Hematopoietic multipotent progenitor cell treated with erythropoietin and hydrocortisone succinate and interleukin-3 and kit ligand, for 15 days (in vitro differentiated cells): ENCODE data around the gene AAMDC.
A peak's percentile ranks its signal among the peaks of the same experiment; 100 is the strongest.

Experiments used
- DNase-seq: peaks from one replicate; pipeline ENCODE4 v3.0.0-alpha.2; 2015; ENCODE audit warnings: low spot score

The AAMDC gene

DNA sequence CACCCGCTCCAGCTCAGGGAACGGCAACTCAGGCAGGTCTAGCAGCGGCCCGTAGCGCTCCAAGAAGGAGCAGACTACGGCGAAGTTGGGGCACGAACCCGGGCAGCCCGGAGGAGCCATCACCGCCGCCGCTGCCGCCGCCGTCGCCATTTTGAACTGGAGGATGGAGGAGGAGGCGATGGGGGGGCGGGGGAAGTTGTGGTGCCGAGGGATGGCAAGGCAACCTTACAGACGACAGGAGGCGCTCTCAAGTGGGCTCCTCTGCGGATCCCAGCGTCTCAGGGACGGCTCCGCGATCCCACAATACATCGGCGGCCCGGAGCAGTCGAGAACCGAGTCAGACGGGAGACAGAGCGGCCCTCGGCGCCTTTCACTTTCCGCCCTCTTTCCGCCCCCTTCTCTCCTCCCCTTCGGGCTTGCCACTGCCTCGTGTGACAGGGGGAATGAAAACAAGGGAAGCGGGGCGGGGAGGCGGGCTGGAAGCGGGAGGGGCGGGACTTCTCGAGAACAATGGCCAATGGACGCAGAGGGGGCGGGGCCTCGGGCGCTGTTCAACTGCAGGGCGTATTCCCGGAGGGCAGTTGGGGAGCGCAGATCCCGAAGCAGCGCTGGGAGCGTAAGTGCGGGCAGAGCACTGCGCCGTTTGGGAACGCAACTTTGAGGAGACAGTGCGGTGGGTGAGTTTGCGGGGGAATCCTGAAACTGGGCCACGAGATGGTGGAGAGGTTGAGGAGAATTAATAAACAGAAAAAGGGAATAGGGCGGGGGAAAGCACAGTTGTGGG lies at the start of gene AAMDC, which contains the start of gene RSF1:
AAMDC (plus strand) TSS at position 580 of the 784 bp plus-strand sequence. CDS start 21,353 bp downstream, outside the sequence.
RSF1 (minus strand) TSS at position 158 of the 784 bp plus-strand sequence; CDS start at position 150, 8 bp downstream.
- peak; percentile 96 for DNase-seq

DNA sequence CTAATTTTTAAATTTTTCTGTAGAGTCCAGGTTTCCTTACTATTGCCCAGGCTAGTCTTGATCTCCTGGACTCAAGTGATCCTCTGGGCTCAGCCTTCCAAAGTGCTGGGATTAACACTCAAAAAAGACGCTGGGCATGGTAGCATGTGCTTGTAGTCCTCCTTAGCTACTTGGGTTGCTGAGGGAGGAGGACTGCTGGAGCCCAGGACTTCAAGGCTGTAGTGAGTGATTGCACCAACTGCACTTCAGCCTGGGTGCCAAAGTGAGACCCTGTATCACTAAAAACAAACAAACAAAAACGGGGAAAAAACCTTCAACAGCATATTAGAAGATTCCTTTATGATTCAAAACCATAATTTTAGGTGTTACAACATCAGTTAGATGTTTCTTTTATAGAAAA lies 45.0 kb upstream of the AAMDC start:
- DNase-seq = no peak

DNA sequence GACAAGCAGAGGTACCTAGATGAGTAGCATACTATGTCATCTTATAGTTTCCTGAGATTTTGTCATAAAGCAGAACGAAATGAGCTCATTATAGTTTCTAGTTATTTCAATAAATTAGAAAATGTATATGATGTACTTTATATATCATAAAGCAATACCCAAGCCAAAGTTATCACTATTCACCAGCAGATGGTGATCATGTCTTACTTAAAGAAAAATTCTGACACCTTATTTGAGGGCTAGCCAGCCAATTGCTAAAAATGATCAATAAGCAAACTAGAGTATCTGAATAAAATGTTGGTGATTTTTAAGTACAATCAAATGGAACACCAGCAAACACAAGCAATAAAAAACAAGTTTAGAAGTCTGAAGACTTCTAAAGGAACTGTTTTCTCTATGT lies 44.5 kb upstream of the AAMDC start:
- DNase-seq = peak; percentile 65

DNA sequence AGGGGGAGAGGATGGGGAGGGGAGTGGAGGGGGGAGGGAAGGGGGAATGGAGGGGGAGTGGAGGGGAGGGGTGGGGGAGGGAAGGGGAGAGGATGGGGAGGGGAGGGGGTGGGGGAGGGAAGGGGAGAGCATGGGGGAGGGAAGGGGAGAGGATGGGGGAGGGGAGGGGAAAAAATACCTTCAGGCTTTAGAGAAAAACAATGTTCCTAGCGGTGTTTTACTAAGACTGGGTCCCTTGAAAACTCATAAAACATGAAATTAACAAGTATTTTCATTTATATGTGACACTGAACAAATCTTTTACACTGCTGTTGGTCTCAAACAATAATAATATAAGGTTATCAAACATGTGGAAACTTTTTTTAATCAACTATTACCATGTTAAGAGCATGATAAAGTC lies 42.8 kb upstream of the AAMDC start:
- DNase-seq = no peak

DNA sequence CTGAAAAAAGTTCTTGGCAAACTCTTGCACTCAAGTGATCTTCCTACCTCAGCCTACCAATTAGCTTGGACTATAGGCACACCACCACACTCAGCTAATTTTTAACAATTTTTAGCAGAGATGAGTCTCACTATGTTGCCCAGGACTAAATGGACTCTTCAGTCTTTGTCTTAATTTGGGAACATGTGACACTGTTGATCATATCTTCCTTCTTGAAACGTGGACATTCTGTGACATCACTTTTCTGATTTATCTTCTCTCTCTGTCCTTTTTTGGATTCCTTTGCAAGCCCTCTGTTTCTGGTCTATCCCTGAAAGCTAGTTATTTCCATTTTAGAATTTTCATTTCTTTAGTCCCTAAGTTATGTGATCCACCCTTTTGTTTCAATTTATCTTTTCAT lies 42.4 kb upstream of the AAMDC start:
- DNase-seq = no peak

DNA sequence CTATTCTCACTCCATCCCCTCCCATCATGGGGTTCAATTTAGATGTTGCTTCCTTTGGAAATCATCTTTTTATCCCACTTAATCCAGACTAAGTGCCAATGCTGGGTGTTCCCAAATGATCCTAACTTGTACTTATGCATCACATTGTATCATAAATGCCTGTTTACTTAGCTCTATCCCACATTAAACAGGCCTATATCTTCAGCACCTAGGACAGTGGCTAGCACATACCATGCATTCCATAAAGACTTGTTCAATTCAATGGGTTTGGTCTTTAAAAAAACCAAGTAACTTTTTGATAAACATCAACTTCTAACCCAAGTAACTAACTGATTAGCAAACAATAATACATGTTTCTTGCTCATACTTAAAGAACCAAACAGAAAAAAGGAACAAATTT lies 41.0 kb upstream of the AAMDC start:
- DNase-seq = no peak

DNA sequence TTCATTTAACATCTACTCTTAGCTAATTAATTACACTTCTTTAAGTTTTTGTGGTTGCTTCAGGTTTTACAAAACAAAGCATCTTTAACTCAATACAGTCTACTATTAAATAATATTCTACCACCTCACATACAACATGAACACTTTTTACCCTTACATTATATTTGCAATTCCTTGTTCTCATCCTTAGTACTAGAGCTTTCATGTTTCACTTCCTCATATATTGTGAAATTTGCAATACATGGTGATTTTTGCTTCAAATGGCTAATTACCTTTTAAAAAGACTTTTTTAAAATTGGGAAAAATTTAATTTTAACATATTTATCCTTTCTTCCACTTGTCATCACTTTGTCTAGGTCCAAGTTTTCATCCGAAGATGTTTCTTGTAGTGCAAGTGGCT lies 37.9 kb upstream of the AAMDC start:
- DNase-seq = no peak

DNA sequence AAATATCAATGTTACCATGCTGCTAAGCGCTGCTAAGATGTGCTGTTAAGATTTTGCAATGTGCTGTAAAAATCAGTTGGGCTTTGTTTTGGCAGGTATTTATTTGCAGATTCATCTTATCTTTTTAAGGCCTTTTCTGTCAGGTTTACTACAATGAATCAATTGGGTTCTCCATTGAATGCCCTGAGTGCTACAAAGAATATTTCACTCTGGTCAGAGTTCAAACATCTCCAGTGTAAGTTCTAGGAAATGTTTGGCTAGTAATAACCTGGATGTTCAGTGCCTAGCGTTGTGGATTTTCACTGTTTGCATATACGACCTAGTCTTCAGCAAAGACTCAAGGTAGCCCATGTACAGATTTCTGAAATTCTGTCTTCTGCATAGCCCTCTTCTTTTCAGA lies 36.4 kb upstream of the AAMDC start:
- DNase-seq = no peak

DNA sequence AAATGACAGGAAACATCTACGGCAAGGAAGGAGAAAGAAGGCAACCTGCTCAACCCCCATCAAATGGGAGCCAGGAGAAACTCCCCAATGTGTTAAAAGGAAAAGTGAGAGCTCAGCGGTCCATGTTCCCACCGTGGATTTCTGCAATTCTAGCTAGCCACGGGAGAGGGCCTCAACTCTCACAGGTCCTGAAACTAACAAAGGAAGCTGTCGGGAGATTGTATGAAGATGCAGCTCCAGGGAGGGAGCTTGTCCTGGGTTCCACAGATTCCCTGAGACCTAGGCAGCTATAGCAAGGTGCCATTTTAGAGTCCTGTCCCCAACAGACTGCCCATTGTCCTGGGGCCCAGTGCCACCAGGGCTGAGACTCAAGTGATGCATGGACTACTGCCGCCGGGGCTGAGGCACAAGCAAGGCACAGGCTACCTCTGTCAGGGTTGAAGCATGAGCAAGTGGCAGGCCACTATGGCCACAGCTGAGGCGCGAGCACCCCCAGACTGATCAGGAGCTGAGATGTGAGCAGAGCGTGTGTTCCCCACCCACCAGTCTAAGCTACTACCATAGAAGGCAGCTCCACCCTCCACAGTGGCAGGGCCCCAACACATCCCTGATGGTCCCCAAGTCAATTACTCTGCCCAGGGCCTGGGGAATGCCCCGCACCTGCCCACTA lies 31.7 kb upstream of the AAMDC start:
- DNase-seq = no peak

DNA sequence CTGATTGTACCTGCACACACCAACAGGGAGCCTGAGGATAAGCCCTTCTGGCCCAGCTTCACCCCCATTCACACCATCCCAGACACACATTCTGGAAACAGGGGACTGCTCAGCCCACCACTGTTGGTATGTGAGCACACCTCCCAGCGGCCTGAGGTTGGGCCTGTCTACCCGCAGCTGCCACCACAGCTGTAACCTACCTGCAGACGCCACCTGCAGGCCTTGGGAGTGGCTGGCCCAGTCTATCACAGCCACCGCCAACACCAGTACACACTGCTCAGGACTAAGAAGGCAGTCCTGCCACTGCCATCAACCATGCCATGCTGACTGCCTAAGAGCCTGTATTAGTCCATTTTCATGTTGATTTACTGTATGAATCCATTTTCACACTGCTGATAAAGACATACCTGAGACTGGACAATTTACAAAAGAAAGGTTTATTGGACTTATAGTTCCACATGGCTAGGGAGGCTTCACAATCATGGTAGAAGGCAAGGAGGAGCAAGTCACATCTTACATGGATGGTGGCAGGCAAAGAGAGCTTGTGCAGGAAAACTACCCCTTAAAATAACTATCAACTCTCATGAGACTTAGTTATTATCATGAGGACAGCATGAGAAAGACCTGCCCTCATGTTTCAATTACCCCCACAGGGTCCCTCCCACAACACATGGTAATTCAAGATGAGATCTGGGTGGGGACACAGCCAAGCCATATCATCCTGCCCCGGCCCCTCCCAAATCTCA lies 31.0 kb upstream of the AAMDC start:
- no peak for DNase-seq

DNA sequence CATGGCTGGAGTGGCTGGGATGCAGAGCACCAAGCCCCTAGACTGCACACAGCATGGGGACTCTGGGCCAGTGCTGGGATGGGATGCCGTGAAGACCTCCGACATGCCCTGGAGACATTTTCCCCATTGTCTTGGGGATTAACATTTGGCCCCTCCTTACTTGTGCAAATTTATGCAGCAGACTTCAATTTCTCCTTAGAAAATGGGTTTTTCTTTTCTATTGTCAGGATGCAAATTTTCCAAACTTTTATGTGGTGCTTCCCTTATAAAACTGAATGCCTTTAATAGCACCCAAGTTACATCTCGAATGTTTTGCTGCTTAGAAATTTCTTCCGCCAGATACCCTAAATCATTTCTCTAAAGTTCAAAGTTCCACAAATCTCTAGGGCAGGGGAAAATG lies 29.6 kb upstream of the AAMDC start:
- no peak for DNase-seq

DNA sequence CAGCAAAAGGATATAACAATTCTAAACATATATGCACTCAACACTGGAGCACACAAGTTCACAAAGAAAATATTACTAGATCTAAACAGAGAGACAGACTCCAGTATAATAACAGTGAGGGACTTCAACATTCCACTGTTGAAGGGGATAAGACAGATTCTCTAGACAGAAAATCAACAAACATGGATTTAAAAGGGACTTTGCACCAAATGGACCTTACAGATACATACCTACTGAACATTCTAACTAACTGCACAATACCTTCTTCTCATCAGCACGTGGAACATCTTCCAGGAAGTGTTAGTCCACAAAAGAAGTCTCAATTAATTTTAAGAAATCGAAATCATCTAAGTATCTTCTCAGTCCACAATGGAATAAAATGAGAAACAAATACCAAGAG lies 27.0 kb upstream of the AAMDC start:
- DNase-seq = no peak

DNA sequence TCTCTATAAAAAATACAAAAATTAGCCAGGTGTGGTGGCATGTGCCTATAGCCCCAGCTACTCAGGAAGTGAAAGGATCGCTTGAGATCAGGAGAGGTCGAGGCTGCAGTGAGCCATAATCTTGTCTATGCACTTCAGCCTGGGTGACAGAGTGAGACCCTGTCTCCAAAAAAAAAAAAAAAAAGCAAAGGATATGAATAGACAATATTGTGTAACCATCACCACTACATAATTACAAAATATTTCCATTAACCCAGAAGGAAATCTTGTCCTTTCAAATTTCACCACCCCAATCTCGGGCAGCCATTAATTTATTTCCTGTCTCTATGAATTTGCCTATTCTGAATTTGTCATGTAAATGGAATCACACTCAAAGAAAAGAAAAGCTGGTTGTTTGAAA lies 21.6 kb upstream of the AAMDC start:
- no peak for DNase-seq

DNA sequence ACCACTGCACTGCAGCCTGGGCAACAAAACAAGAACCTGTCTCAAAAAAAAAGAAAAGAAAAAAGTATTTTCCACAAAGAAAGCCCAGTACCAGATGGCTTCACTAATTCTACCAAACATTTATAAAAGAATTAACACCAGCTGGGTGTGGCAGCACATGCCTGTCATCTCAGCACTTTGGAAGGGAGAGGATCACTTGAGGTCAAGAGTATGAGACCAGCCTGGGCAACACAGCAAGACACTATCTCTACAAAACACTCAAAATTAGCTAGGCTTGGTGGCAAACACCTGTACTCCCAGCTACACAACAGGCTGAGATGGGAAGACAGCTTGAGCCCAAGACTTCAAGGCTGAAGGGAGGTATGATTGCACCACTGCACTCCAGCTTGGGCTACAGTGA lies 20.5 kb upstream of the AAMDC start:
- peak; percentile 39 for DNase-seq

DNA sequence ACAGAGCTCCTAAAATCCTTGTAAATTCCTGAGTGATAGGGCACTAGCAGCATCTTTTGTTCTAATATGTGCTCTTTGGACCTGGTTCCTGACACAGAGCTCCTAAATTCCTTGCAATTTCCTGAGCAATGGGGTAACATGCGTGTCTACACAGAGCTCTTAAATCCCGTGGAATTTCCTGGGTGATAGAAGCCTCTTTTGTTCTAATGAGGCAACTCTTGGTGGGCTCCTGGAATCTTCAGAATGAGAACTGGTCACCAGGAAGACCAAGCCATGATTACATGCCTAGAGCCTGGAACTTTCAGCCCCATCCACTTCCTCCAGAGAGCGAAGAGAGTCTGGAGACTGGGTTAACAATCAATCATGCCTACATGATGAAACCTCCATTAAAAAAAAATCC lies 19.5 kb upstream of the AAMDC start:
- DNase-seq = no peak

DNA sequence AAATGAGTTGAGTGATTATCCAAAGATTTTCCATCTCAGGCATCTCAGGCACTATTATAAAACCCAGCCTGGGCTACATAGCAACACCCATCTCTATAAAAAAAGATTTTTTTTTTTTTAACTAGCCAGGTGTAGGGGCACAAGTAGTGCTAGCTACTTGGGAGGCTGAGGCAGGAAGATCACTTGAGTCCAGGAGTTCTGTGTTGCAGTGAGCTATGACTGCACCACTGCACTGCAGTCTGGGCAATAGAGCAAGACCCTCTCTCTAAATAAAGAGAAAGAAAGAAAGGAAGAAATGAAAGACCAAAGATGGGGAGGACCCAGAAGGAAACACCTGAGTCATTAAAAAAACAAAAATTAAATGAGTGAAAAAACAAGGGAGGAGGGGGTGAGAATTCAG lies 14.5 kb upstream of the AAMDC start:
- DNase-seq = no peak

DNA sequence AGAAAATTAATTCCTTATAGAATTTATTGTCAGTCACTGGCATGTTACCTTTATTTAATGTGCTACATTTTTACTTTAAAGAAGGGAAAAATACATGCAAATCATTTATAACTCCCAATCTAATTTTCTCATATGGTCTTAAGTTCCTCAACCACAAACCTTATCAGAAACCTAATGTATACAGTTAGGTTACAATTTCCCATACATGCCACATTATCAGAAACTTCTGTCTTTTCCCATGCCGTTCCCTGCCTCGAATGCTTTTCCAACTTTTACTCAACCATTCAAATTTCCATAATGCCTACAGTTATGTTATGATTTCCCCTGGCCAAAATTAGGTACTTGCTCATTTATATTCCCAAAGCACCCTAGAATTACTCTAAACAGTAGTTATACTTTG lies 14.0 kb upstream of the AAMDC start:
- DNase-seq = no peak

DNA sequence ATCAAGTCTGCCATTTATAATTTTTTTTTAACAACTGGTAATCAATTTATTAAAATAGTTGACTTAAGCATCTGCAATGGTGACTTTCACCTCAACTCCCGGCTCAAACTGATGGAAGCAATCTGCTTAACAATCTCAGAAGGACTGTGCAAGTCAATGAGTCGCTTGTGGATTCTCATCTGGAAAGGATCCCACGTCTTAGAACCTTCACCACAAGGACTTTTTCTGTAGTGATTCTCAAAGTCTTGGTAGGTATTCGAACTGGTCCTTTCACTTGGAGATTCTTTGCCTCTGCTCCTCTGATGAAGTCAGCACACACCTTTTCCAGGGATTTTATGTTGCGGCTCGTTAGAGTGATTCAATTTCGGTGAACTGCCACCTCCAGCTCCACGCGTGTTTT lies 7.7 kb upstream of the AAMDC start:
- no peak for DNase-seq

DNA sequence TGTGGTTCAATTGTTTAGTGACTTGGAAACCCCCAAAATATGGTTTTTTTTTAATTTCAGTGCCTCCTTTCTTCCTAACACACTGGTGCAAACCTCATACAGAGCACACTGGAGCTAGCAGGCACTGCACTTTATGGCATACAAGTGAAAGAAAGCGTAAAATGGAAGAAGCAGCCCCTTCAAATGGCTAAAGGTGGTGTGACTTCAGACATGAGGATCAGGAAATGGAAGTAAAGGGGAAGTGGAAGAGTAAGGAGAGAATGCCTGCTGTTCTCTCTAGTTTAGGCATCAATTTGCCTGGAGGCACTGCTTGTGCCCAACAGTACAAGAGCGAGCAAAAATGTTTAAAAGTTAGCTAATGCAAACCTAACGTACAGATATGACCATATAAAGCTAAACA lies 6.1 kb upstream of the AAMDC start:
- DNase-seq = no peak

DNA sequence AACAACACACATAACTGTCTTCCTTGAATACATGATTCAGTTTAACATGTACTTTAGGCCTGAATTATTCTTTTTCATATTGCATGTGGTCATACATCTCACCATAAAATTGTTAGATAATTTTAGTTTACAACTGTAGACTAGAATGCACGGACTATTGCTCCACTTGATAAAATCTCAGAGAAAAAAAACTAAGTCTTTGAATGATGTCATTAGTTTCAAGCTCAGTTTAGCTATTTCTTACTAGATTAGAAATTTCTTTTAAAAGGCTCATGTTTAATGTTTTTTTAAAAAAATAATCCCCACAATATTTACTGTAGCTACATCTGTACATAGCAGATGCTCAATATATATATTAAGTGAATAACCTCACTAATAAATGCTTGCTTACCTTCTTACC lies 5.5 kb upstream of the AAMDC start:
- no peak for DNase-seq

DNA sequence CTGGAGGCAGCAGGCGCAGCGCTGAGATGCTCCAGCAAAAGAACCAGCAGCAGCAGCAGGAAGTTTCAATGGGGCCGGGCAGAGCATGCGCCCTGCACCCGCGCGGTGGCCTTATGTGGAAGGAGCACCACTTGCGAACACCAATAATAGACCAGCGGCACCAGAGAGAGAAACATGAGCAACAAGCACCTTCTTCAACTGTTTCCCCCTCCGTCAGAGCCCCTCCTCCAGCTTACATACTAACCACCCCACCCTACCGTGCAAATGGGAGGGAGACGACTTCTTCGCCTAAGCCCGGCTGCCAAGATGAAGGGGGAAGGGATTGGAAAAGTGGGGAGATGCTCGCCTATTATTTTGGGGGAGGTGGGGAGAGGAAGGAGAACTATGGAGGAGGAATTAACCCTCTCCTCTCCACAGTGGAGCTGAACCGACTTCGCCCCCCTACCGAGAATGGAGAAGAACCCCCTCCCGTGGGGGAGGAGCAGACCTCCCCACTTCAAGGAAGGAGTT lies 1.5 kb upstream of the AAMDC start:
- DNase-seq = peak; percentile 67

DNA sequence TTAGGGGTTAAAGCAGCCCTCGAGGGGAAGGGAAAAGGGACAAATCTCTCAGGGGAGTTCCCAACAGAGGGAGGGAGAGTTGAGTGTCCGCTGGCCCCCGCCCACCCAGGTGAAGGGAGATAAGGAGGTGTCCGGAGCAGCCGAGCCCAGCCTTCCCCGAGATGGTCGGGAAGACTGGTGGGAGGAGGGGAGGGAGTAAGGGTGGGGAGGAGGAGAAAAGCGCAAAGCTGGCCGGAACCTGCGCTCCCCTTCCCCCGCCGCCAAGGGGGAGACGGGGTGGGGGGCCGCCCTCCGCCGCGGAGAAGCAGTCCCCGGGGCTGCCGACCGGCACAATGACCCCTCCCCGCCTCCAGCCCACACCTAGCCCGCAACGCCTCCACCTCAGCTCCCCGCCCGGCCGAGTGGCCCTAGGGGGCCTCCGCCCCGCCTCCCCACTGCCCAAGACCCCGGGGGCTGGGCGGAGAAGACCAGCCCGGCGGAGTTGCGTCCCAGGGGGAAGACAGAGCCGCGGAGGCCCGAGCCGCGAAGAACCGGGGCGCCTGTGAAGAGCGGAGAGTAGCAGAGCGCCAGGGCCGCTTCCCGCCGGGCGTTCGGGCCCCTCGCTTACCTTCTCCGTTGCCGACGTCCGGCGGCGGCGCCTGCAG lies 901 bp upstream of the AAMDC start:
- peak; percentile 25 for DNase-seq
